ENCODE results near the gene CBLN1.
"Not testable (repeated sequence)": the region's sequence is repeated elsewhere in the genome, so short reads cannot be mapped to it uniquely, and the experiment has no call there.

CBLN1 gene

GRCh38 chr16:49277766-49278566, 3.7 kb downstream of the CBLN1 start:
- DNase-seq (ENCODE audit: low read depth) = no peak

- DNase-seq (ENCODE audit: low read depth) = no peak
Measured at GRCh38 chr16:49277386-49277742, 4.3 kb downstream of the CBLN1 start.

DNA sequence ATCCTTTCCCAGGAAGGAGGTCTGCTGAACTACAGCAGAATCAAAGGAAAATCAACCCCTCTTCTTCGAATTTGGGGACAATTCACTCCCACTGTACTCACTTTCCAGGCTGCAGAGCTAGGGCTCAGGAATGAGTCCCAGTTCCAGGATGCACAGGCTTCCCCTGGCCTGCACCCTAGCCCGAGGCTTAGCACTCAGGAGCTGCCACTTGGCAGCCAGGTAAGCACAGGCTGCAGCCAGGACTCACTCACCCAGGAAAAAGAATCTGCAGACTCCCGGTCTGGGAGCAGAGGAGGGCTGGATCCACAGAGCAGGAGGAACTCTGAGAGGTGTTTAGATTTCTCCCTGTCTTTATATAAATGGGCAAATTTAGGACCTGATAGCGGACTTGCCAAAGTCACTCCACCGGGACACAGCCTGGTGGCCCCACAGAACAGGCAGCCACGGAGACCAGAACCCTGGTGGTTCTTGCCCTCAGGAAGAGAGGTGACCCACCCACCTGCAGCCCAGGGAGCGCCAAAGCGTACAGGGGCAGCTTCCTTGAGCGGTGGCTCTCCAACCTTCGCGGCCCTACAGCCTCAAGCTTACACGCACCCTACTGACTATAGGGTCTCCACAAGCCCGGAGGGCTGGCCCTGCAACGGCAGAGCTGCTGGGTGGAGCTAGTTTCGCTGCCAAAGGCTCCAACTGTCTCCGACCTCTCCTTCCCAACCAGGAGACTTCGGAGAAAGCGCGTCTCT, 4.8 kb downstream of the CBLN1 start:
- DNase-seq (ENCODE audit: low read depth) = no peak

DNA sequence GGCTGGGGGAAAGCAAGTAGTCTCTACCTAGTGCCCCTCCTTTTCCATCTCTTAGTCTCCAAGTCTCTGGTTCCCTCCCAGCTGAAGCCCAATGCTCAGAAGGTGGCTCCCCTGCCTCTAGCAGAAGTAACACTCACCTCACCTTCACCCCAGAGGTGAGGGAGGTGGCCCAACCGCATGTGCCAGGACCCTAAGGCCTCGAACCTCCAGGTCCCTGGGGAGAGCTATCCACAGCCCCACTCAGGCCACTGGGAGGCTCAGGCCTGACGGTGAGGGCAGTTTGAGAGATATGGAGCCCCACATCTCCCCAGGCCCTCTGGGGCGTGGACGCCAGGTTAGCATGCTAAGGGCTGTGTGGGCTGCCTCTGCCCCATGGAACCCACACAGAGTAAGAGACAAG, 5.8 kb downstream of the CBLN1 start:
- DNase-seq (ENCODE audit: low read depth) = no peak

- no peak for DNase-seq (ENCODE audit: low read depth)
Measured at GRCh38 chr16:49275050-49275730, 6.4 kb downstream of the CBLN1 start.

GRCh38 chr16:49274591-49274990, 7.0 kb downstream of the CBLN1 start:
- DNase-seq (ENCODE audit: low read depth) = no peak

DNA sequence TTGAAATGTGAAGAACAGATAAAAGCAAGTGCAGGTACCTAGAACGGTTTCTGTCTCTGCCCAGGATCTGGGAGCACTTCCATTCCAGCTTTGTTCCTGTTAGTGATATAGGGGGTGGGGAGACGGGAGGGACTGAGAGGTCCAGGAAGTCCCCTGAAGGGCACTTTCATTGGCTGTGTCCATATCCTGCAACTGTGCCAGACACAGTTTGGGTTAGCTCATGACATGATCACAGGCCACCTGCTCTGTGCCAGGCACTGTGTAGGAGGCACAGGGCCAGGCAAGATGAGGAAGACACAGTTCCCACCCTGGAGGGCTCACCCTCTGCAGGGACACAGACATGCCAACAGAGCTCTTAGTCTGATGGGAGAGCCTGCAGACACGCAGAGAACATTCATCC, 7.9 kb downstream of the CBLN1 start:
- no peak for DNase-seq (ENCODE audit: low read depth)

GRCh38 chr16:49271363-49271762, 10.3 kb downstream of the CBLN1 start:
- no peak for DNase-seq (ENCODE audit: low read depth)

GRCh38 chr16:49269201-49269600, 12.4 kb downstream of the CBLN1 start:
- DNase-seq (ENCODE audit: low read depth) = no peak

- DNase-seq (ENCODE audit: low read depth) = no peak
Measured at GRCh38 chr16:49268667-49269066, 13.0 kb downstream of the CBLN1 start.

- no peak for DNase-seq (ENCODE audit: low read depth)
Measured at GRCh38 chr16:49262501-49262900, 19.1 kb downstream of the CBLN1 start.

- no peak for DNase-seq (ENCODE audit: low read depth)
Measured at GRCh38 chr16:49261930-49262329, 19.7 kb downstream of the CBLN1 start.

- DNase-seq (ENCODE audit: low read depth) = no peak
Measured at GRCh38 chr16:49260956-49261530, 20.6 kb downstream of the CBLN1 start.

GRCh38 chr16:49260253-49260652, 21.4 kb downstream of the CBLN1 start:
- DNase-seq (ENCODE audit: low read depth) = no peak

GRCh38 chr16:49259330-49259729, 22.3 kb downstream of the CBLN1 start:
- no peak for DNase-seq (ENCODE audit: low read depth)

DNA sequence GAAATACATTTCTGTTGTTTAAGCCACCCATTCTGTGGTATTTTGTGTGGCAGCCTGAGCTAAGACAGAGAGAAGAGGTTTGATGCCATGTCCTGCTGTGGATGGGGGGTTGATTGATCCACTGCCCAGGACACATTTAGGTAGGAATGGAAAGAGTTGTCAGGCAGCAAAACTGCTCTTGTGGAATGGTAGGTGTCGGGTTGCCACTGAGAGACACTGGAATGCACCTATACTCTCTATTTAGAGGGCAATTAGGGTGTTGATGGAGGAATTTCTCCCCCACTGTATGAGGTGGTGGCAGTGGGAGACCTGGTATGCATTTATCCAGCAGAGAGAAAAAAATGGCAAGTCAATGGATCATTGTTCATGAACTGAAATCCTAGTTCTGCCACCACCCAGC, 30.9 kb downstream of the CBLN1 start:
- no peak for DNase-seq (ENCODE audit: low read depth)

GRCh38 chr16:49248227-49248626, 33.4 kb downstream of the CBLN1 start:
- no peak for DNase-seq (ENCODE audit: low read depth)

DNA sequence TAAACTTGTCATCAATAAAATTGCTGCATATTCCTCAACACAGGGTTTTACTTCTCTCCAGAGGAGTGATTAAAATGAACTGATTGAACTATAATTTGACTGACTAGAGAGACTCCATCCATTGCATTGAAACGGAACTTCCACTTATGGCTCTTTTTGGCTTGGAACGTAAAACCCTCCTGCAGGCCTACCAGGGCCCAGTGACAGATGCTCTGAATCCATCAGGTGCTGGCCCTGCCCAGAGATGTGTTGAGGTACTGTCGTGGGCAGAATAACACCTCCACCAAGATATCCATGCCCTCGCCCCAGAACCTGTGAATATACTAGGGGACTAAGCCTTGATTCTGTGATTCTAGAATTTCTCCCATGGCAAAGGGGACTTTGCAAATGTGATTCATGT, 45.4 kb downstream of the CBLN1 start:
- DNase-seq (ENCODE audit: low read depth) = no peak

DNA sequence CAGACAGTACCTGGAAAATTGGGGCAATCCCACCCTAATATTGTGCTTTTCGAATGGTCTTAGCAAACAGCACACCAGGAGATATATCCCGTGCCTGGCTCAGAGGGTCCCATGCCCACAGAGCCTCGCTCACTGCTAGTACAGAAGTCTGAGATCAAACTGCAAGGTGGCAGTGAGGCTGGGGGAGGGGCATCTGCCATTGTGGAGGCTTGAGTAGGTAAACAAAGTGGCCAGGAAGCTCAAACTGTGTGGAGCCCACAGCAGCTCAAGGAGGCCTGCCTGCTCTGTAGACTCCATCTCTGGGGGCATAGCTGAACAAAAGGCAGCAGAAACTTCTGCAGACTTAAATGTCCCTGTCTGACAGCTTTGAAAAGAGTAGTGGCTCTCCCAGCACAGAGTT, 53.3 kb downstream of the CBLN1 start:
- DNase-seq (ENCODE audit: low read depth) = not testable (repeated sequence)

Data from activated T-helper 1 cell treated with Interleukin-2 at 50 U/mL for 16 hours (primary cell).